GM12891 (cell line): ENCODE data around the gene KRTAP19-4. TPM values are rescaled to one million over a fixed set of nuclear protein-coding genes. Genes with fewer than 3 reads are reported as not detected.
"Not testable (repeated sequence)": the region's sequence is repeated elsewhere in the genome, so short reads cannot be mapped to it uniquely, and the experiment has no call there.

ENCODE experiments used
- DNase-seq: peaks from one replicate; pipeline ENCODE4 v3.0.0; 2011; ENCODE audit warnings: low spot score; ENCODE audit not compliant: insufficient read length
- FAIRE-seq: peaks from 2 replicates; lab custom pipeline; 2011; peaks lifted over from hg19 to GRCh38; lab: Jason Lieb, UNC
- PAX5 ChIP-seq: IDR thresholded peaks from 2 replicates; pipeline ENCODE4 v1.6.1; 2011; ENCODE audit warnings: low read length, moderate library complexity, mild to moderate bottlenecking; ENCODE audit not compliant: insufficient read depth, severe bottlenecking
- POLR2A ChIP-seq: IDR thresholded peaks from 2 replicates; pipeline ENCODE4 v1.6.1; 2011; ENCODE audit warnings: low read depth, low read length, control low read depth
- POLR2AphosphoS5 ChIP-seq: IDR thresholded peaks from 2 replicates; pipeline ENCODE4 v1.6.1; 2011; ENCODE audit warnings: low read depth, low read length, control low read depth
- POU2F2 ChIP-seq: IDR thresholded peaks from 2 replicates; pipeline ENCODE4 v1.6.1; 2011; ENCODE audit warnings: low read depth, mild to moderate bottlenecking, control low read depth, low read length, moderate library complexity
- SPI1 ChIP-seq: IDR thresholded peaks from 2 replicates; pipeline ENCODE4 v1.6.1; 2011; ENCODE audit warnings: low read depth, low read length, control low read depth
- TAF1 ChIP-seq: IDR thresholded peaks from 2 replicates; pipeline ENCODE4 v1.6.1; 2011; ENCODE audit warnings: low read depth, low read length, control low read depth
- polyA plus RNA-seq: library from polyadenylated mRNA; unstranded; fragments of >200 nt; gene quantifications from one replicate; pipeline ENCODE4 v1.2.1, GENCODE V29; 2012; ENCODE audit warnings: low read depth, missing spikeins, inconsistent platforms; ENCODE audit not compliant: missing spikeins

KRTAP19-4 gene, protein sequence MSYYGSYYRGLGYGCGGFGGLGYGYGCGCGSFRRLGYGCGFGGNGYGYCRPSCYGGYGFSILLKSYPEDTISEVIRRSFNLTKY
- not detected for polyA plus RNA-seq

DNA sequence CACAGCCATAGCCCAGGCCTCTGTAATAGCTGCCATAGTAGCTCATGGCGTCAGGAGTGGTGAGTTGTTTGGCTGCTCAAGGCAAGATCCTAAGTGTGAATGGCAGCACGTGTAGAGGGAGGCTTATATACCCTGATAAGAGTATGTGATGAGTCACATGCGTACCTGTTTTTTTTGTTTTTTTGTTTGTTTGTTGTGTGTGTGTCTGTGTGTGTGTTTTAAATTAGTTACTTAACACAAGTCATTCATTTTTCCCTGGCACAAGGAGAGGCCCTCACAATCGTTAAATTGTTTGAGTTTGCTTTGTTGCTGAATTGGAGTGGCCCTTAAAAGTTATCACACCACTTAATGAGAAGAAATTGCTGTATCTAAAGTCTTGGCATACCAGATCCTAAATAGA lies at the start of gene KRTAP19-4:
Gene KRTAP19-4, minus strand, starts transcription at position 101 of the 400 bp plus-strand sequence. Its CDS starts 55 bp downstream, at position 46.
- TF ChIP-seq TAF1 (no peak), POU2F2 (no peak), POLR2AphosphoS5 (no peak), POLR2A (no peak), SPI1 (no peak), PAX5 (no peak)
- DNase-seq (no peak), FAIRE-seq (no peak)

DNA sequence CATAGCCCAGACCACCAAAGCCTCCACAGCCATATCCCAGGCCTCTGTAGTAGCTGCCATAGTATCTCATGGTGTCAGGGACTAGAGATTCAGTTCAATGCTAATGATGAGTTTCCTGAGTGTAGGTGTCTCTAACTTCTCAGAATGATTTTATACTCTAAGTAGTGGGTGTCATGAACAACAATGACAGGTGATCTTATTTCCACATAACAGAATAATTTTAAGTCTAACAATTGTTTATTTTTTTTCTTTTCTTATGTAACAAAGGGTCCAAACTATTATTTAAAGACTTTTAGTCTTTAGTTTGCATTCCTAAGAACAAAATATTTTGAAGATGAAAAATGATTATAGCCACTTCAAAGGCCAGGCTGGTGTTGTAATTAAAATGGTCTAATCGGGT lies 44.8 kb upstream of the KRTAP19-4 start, which contains the start of gene KRTAP19-6:
Gene KRTAP19-6, minus strand, starts transcription at position 101 of the 400 bp plus-strand sequence. Its CDS starts 31 bp downstream, at position 70.
- FAIRE-seq, result no peak
- TF ChIP-seq SPI1, result no peak
- DNase-seq, result no peak

GRCh38 chr21:30518876-30519275 lies 21.9 kb upstream of the KRTAP19-4 start:
- no peak for TF ChIP-seq POU2F2
- no peak for TF ChIP-seq POLR2A
- no peak for TF ChIP-seq POLR2AphosphoS5
- no peak for TF ChIP-seq PAX5
- DNase-seq, result no peak
- no peak for FAIRE-seq

DNA sequence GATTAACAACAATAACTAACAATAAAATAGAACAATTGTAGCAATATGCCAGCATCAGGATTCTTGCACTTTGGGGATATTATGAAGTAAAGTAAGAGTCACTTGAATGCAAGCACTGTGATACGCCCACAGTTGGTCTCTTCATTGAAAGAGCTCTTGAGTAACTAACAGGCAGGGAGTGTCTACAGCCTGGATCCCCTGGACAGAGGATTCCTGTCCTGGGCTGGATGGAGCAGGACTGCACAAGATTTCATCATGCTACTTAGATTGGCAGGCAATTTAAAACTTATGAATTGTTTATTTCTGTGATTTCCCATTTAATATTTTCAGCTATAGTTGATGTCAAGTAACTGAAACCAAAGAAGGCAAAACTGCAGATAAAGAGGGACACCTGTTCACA lies 18.7 kb upstream of the KRTAP19-4 start:
- no peak for DNase-seq
- no peak for FAIRE-seq
- no peak for TF ChIP-seq TAF1
- TF ChIP-seq POU2F2, result no peak
- TF ChIP-seq POLR2AphosphoS5, result no peak
- no peak for TF ChIP-seq PAX5
- TF ChIP-seq POLR2A, result no peak
- no peak for TF ChIP-seq SPI1

DNA sequence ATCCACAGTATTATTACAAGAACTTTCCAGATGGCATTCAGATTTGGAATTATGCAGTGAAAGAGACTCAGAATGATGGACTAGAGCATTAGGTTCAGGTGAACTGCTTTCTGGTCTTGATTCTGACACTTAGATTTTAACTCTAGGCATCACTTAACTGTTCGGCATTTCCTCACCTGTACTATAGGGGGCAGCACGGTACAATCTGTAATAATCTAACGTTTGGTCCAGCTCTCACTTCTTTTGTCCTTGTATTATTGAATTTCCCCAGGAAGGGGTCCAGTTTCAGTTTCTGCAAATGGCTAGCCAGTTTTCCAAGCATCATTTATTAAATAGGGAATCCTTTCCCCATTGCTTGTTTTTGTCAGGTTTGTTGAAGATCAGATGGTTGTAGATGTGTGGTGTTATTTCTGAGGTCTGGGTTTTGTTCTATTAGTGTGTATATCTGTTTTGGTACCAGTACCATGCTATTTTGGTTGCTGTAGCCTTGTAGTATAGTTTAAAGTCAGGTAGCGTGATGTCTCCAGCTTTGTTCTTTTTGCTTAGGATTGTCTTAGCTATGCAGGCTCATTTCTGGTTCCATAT lies 8.7 kb upstream of the KRTAP19-4 start:
- DNase-seq, FAIRE-seq: not testable (repeated sequence)

DNA sequence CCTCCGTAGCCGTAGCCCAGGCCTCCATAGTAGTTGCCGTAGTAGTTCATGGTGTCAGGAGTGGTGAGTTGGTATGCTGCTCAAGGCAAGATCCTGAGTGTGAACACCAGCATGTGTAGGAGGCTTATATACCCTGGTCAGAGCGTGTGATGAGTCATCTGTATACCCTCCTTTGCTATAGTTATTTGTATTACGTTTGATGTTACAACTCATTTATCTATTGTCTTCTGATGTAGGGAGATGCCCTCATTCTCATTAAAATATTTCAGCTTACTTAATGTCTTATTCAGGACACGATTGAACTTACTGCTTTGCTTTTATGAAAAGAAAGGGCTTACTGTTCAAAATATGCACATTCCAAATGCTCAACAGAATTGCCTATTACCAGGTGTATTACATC lies 5.1 kb upstream of the KRTAP19-4 start, which contains the start of gene KRTAP19-5:
Gene KRTAP19-5, minus strand, starts transcription at position 101 of the 400 bp plus-strand sequence. Its CDS starts 51 bp downstream, at position 50.
- DNase-seq (no peak), FAIRE-seq (no peak)
- TF ChIP-seq POU2F2, result no peak
- TF ChIP-seq POLR2A, result no peak
- TF ChIP-seq POLR2AphosphoS5, result no peak
- no peak for TF ChIP-seq SPI1
- no peak for TF ChIP-seq TAF1
- no peak for TF ChIP-seq PAX5

DNA sequence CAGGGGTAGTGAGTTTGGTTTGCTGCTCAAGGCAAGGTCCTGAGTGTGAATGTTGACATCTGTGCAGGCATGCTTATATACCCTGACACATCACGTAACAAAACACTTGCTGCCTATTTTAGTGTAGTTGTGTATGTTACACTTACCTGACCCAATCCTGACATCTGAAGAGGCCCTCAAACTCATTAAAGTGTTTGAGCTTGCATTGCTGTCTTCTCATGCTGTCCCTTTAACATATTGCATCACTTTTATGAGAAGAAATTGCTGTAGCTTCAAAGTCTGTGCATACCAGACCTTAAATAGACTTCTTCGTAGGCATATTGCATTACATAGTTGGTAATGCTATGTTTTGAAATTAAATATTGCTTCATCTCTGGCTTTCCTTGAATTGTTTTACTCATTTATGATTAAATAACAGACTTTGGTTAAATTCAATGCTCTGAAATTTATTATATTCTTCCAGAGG lies 5.0 kb downstream of the KRTAP19-4 start, which contains the start of gene KRTAP19-3:
Gene KRTAP19-3, minus strand, starts transcription at position 51 of the 466 bp plus-strand sequence. CDS start 56 bp downstream, outside the sequence.
- DNase-seq (no peak), FAIRE-seq (no peak)
- TF ChIP-seq POLR2AphosphoS5 (no peak), TAF1 (no peak), PAX5 (no peak), POLR2A (no peak), POU2F2 (no peak)

DNA sequence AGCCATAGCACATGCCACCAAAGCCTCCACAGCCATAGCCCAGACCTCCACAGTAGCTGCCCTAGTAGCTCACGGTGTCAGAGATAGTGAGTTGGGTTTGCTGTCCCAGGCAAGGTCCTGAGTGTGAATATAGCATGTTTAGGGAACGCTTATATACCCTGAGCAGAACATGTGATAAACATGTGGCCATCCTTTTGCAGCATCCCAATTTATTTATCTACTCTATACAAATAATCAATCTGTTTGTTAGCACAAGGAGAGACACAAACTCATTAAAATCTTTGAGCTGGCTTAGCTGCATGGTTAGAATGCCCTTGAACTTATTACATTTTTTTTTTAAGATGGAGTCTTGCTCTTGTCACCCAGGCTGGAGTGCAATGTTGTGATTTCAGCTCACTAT lies 9.6 kb downstream of the KRTAP19-4 start, which contains the start of gene KRTAP19-2:
Gene KRTAP19-2, minus strand, starts transcription at position 101 of the 400 bp plus-strand sequence. Its CDS starts 88 bp downstream, at position 13.
- no peak for FAIRE-seq
- DNase-seq, result no peak
- no peak for TF ChIP-seq SPI1
- TF ChIP-seq POU2F2, result no peak
- TF ChIP-seq POLR2A, result no peak
- no peak for TF ChIP-seq PAX5
- TF ChIP-seq TAF1, result no peak
- TF ChIP-seq POLR2AphosphoS5, result no peak

GRCh38 chr21:30486180-30486579 lies 10.8 kb downstream of the KRTAP19-4 start:
- no peak for FAIRE-seq

GRCh38 chr21:30482130-30482529 lies 14.8 kb downstream of the KRTAP19-4 start:
- no peak for TF ChIP-seq POLR2A
- TF ChIP-seq PAX5, result no peak
- TF ChIP-seq TAF1, result no peak
- TF ChIP-seq SPI1, result no peak
- no peak for TF ChIP-seq POLR2AphosphoS5
- no peak for TF ChIP-seq POU2F2
- FAIRE-seq, result no peak
- no peak for DNase-seq

More at GRCh38 chr21:30486180-30486579, 10.8 kb downstream of the KRTAP19-4 start:
- DNase-seq, result no peak
- TF ChIP-seq POU2F2, result no peak
- no peak for TF ChIP-seq SPI1
- TF ChIP-seq POLR2AphosphoS5, result no peak
- no peak for TF ChIP-seq TAF1
- no peak for TF ChIP-seq PAX5
- TF ChIP-seq POLR2A, result no peak
